Transverse colon (tissue), 4 donors: ENCODE results near the gene PRLR.

Experiments used
- EP300 ChIP-seq: sonication (generic); formaldehyde crosslinking; IDR thresholded peaks from one replicate; pipeline ENCODE4 v1.6.1; 2017; ENCODE audit warnings: antibody characterized with exemption, low read depth
- POLR2A ChIP-seq: fragments of 450-650 bp; IDR thresholded peaks from one replicate; pipeline ENCODE4 v1.6.1; 2016; ENCODE audit warnings: antibody characterized with exemption, mild to moderate bottlenecking, moderate library complexity
- POLR2AphosphoS5 ChIP-seq, 3 donors: sonication (generic); formaldehyde crosslinking; IDR thresholded peaks; one replicate each; pipeline ENCODE4 v1.6.1; 2016; ENCODE audit warnings: antibody characterized with exemption in 3 of 3
- TF ChIP-seq, protein P1 (sequence below), 5 experiments: fragments of 200-600 bp in 3 of 5; fragments of 450-650 bp in 2 of 5; sonication (generic) in 3 of 5; IDR thresholded peaks; 1 replicate in 2 of 5; 2 replicates in 3 of 5; pipeline ENCODE4 v1.5.1; 2016 to 2017; ENCODE audit warnings: antibody characterized with exemption in 5 of 5, inconsistent platforms in 3 of 5, mild to moderate bottlenecking in 2 of 5, moderate library complexity in 1 of 5

DNA sequence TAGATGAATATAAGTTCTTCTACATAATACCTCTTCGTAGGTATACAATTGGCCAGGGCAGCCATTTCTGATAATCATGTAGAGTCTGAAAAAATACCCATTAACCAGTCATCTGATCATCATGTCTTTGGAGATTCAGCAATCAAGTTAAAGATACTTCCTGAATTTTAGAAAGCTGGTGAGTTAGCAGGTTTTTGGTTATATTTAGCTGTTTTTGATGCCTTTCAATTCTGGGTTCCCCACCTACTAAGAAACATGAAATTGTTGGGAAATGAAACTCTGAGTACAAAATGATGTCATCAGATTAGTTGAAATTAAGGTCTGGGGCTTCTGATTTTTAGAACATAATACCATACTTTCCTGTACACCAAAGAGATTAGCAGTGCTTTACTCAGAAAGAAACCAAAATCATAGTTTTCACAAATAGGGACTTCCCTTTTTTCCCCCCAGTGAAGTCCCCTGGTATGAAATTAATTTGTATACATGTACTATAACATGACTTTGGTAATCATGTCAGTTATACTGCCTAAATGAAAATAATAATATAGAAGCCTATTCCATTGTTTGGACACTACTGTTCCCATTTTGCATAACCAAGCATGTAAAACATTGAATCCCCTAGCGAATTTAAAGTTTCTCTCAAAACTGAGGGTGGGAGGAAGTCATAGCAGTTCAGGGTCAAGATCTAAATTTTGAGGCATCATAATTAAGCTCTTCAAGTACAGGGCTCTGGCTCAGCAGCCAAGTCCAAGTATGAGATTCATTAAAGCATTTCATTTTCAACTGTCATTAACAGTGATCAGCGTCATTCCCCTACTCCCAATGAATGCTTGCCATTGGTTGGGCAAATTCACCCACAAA is 17.9 kb downstream of the PRLR start:
- TF ChIP-seq POLR2A (no peak), POLR2AphosphoS5 (IDR thresholded peaks at IDR 0.05) (no peak), EP300 (no peak)
- TF ChIP-seq, protein P1, sequence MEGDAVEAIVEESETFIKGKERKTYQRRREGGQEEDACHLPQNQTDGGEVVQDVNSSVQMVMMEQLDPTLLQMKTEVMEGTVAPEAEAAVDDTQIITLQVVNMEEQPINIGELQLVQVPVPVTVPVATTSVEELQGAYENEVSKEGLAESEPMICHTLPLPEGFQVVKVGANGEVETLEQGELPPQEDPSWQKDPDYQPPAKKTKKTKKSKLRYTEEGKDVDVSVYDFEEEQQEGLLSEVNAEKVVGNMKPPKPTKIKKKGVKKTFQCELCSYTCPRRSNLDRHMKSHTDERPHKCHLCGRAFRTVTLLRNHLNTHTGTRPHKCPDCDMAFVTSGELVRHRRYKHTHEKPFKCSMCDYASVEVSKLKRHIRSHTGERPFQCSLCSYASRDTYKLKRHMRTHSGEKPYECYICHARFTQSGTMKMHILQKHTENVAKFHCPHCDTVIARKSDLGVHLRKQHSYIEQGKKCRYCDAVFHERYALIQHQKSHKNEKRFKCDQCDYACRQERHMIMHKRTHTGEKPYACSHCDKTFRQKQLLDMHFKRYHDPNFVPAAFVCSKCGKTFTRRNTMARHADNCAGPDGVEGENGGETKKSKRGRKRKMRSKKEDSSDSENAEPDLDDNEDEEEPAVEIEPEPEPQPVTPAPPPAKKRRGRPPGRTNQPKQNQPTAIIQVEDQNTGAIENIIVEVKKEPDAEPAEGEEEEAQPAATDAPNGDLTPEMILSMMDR (IDR thresholded peaks at IDR 0.05) = no peak
